B cell (primary cell): ENCODE data around the gene WDR54.

Experiments
- EZH2 ChIP-seq: IDR thresholded peaks from 2 replicates; pipeline ENCODE4 v1.6.1; 2012; ENCODE audit warnings: borderline replicate concordance, low read depth, mild to moderate bottlenecking, moderate library complexity, low read length; ENCODE audit not compliant: insufficient read depth, poor library complexity, severe bottlenecking
- TF ChIP-seq, protein P1 (sequence below): fragments of 200-600 bp; IDR thresholded peaks from one replicate; pipeline ENCODE4 v1.8.0; 2022; ENCODE audit warnings: antibody characterized with exemption, mild to moderate bottlenecking

DNA sequence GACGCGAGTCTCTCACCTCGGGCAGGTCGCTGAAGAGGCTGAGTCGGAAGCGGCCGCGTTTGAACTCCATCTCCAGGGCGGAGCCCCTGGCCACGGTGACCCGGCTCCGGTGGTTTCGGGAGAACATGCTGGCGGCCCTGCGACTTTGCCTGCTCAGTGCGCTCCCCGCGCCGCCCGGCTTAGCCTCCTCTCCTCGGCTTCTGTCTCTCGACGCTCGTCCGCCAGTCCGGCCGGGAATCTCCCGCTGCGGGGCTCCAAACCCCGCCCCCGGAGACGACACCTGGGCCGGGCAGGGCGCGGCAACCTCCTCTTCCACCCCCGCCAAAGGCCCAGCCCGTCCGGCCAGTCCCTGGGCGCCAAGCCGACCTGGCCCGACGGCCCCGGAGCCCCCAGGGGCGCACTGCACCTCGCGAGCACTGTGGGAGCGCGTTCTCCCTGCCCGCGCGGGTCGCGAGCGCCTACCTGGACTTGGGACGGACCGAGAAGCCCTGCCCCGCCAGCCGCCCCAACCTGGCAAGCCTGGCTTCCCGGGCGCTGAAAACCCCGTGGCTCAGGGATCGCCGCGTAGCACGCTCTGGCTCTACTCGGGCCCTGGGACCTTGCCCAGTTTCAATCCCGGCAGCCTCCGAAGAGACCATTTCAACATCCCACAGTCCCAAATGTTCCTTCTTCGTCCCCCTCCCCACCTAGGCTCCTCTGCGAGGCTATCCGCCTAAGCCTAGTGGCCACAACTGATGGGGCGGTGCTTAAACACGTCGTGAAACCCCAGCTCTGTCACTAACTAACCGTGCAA is 20.4 kb downstream of the WDR54 start, which contains the start of gene RTKN:
- TF ChIP-seq, protein P1, sequence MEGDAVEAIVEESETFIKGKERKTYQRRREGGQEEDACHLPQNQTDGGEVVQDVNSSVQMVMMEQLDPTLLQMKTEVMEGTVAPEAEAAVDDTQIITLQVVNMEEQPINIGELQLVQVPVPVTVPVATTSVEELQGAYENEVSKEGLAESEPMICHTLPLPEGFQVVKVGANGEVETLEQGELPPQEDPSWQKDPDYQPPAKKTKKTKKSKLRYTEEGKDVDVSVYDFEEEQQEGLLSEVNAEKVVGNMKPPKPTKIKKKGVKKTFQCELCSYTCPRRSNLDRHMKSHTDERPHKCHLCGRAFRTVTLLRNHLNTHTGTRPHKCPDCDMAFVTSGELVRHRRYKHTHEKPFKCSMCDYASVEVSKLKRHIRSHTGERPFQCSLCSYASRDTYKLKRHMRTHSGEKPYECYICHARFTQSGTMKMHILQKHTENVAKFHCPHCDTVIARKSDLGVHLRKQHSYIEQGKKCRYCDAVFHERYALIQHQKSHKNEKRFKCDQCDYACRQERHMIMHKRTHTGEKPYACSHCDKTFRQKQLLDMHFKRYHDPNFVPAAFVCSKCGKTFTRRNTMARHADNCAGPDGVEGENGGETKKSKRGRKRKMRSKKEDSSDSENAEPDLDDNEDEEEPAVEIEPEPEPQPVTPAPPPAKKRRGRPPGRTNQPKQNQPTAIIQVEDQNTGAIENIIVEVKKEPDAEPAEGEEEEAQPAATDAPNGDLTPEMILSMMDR = no peak
- peak; percentile 56 for TF ChIP-seq EZH2
